GM12801 (cell line): Measurements from ENCODE around the gene RTP5.

Experiments used
- TF ChIP-seq, protein P1 (sequence below): IDR thresholded peaks from one replicate; pipeline ENCODE4 v1.5.1; 2011; ENCODE audit warnings: control low read depth; ENCODE audit not compliant: insufficient read length; ENCODE audit errors: extremely low read depth

Gene RTP5

DNA sequence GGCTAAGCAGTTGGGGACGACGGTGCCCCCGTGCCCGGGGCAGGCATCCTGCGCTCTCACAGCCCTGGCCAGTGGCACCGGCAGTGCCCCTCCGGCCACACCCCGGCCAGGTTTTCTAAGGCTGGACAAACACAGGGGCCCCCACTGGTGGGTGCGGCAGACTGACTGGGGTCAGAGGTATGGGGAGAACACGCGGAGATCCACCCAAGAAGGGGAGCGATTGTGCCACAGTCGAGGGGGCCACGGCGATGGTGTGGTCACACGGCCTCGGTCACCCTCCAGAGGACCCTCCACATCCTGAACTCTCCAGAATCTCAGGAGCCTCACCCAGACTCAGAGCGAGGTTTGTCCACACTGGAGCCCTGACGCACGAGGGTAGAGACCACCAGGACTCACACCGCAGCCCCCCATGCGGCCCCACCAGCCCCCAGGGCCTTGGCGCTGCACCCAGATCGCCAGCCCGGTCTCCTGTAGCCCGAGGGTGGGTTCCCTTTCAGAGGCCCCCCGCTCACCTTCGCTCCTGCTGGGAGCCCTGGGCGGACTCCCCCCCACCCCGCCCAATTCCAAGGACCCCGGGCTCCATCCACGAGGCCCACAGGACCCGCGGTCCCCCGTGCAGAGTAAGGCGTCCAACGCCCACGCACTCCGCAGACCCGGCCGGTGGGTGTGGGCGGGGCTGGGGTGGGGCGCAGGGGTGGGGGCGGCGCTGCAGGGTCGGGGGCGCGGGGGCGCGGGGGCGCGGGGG, 26.0 kb upstream of the RTP5 start:
- TF ChIP-seq, protein P1, sequence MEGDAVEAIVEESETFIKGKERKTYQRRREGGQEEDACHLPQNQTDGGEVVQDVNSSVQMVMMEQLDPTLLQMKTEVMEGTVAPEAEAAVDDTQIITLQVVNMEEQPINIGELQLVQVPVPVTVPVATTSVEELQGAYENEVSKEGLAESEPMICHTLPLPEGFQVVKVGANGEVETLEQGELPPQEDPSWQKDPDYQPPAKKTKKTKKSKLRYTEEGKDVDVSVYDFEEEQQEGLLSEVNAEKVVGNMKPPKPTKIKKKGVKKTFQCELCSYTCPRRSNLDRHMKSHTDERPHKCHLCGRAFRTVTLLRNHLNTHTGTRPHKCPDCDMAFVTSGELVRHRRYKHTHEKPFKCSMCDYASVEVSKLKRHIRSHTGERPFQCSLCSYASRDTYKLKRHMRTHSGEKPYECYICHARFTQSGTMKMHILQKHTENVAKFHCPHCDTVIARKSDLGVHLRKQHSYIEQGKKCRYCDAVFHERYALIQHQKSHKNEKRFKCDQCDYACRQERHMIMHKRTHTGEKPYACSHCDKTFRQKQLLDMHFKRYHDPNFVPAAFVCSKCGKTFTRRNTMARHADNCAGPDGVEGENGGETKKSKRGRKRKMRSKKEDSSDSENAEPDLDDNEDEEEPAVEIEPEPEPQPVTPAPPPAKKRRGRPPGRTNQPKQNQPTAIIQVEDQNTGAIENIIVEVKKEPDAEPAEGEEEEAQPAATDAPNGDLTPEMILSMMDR: no peak

DNA sequence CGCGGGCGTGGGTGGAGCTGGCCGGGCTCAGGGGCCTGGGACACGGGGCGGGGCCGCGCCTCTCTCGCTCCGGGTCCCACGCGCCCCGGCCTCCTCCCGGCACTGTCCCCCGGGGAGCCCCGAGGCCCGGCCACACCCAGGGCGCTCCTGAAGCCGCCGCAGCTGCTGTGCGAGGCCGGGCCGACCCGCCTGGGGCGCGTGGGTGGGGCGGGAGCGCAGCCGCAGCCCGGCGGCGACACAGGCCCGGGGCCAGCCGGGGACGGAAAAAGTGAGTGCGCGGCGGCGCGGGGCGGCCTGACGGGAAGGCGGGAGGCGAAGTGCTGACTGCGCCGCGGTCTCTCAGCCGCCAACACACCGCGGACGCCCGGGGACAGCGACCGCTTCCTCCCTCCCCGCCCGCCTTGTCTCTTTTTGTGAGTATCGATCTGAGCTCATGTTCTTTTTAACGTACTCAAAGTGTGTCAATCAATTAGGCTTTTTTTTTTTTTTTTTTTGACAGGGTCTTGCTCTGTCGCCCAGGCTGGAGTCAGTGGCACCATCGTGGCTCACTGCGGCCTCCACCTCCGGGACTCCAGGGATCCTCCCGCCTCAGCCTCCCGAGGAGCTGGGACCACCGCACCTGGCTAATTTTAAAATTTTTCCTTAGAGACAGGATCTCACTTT, 25.3 kb upstream of the RTP5 start:
- TF ChIP-seq, protein P1: no peak

DNA sequence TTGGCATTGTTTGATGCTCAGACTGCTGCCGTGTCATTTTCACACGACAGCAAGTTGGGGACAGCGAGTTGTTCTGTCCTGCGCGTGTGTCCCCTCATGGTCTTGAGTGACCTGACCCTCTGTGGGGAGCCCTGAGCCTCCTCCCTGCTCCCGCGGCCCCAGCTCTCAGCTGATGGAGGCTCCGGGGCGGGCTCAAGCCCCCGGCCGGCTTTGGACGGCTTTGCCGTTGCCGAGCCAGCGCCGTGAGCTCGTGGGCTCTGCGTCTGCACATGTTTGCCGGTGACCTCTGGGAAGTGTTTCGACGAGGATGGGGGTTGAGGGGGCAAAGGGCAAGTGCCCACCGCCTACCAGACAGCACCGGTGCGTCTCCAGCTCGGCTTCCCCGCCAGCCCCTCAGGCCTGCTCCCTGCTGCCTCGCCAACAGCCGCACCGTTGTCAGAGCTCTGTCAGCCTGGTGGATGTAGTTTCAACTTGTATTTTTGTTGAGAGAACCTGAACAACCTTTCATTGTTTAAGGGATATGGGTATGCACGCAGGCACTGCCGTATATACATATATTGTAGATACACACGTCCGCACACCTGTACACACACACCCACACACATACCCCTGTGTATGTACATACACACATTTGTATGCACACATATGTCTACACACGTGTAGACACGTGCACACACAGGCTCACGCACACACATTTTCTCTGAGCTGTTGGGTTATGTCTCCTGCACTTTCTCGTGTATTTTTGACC, 24.5 kb upstream of the RTP5 start:
- TF ChIP-seq, protein P1: no peak

DNA sequence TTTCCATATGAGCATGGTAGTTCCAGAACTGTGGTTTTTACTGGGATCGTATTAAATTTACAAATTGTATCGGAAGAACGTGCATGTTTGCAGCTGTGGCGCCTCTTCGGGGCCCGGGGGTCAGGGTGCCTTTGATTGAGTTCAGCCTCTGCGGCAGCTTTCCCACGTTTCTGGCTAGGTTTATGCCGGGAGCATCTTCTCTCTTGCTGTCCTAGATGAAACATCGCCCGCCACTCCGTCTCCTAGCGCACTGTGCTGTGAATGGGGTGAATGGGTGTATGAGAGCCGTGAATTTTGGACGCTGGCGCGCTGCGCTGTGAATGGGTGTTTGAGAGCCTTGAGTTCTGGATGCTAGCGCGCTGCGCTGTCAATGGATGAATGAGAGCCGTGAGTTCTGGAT, 23.1 kb upstream of the RTP5 start:
- TF ChIP-seq, protein P1: no peak

DNA sequence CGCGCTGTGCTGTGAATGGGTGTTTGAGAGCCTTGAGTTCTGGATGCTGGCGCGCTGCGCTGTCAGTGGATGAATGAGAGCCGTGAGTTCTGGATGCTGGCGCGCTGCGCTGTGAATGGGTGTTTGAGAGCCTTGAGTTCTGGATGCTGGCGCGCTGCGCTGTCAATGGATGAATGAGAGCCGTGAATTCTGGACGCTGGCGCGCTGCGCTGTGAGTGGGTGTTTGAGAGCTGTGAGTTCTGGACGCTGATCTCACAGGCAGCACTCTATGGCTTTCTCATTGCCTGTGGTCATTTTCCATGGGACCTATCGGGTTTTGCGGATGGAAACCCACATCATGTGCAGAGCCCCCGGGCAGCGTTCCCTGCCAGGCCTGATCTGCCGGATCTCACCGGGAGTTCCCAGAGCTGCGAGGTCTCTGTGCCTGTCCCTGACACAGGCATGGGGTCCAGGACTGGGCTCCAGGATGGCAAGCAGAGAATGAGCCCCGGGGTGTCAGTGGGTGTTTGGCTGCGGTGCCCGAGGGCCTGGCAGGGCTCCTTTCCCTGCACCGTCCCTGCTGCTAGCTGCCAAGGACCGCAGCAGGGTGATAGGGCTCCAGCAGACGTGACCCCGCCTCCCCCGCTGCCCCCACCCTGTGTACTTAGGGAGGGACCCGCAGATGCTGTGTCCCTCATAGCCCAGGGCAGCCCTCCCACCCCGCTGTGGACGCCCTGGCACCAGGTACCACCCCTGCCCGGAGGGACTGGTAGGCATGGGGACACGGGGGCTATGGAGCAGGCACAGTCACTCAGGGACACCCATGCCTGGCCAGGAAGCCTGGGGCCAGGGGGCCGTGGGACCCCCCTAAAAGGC, 20.5 kb upstream of the RTP5 start:
- TF ChIP-seq, protein P1: no peak

DNA sequence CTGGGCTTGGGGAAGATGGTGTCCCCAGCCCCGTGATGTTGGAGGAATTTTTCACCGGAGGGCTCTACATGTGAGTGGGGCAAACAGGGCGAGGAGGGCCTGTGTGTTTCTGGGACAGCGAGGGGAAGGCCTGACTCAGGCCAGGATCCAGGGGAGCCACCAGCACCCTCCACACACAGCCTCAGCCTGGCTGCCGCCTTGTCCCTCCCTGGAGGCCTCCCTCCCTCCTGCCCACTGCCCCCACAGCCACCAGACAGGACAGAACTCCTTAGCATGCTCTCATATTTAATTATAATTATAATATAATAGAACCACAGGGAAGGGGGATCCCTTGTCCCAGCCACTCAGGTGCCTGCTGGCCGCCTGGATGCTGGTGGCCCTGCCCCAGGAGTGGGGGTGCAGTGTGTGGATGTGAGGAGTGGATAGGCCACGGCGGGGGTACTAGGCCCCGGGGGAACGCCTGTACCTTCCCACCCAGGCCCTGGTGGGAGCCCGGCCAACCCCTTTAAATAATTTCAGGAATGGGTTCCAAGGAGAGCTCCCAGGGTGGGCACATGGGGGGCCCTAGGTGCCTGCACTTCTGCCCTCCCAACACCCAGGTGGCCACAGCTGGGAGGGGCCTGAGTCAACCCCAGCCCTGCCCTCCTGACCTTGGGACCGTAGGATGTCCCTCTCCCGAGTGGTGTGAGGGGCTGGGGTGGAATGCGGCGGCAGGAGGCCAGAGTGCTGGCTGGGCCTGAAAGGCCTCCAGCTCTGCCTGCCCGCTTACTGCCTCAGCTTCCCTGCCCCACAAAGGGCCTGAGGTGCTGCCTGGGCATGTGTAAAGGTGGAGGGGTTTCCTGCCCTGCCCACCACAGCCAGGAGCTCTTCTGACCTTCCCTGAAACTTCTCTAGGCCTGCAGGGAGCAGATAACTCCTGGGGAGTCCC, 19.6 kb upstream of the RTP5 start:
- TF ChIP-seq, protein P1: no peak
